ENCODE results near the gene SDR9C7. TPM values are rescaled to one million over a fixed set of nuclear protein-coding genes. Genes with fewer than 3 reads are reported as not detected.
"Not testable (repeated sequence)": the region's sequence is repeated elsewhere in the genome, so short reads cannot be mapped to it uniquely, and the experiment has no call there.

The SDR9C7 gene
- total RNA-seq, 2 donors from 2014 or later: not detected

GRCh38 chr12:56921346-56921745 lies 12.9 kb downstream of the SDR9C7 start:
- Histone ChIP-seq H3K4me1 (no peaks in the 10 kb centered on the region), H3K27me3 (no peaks in the 10 kb centered on the region), H3K4me3 (no peak overlapping the region), H3K9me3 (peaks cover 0 to 6% (median 0%) of the 10 kb centered on the region in 3 donors), H3K27ac (no peak overlapping the region), H3K36me3 (replicated peaks in 1 of 2; ENCODE audit: insufficient read depth in 1 of 2, low read depth in 2 of 2) (no peaks in the 10 kb centered on the region)
- DNase-seq: no peak
- TF ChIP-seq CTCF (IDR thresholded peaks at IDR 0.05) (no peak), POLR2A (IDR thresholded peaks at IDR 0.05) (no peak)
- ATAC-seq: no peak
- intact Hi-C loops (cut with DNase I): no loop called here
- WGBS, 2 donors: 70 to 100% methylated on average over 1 of the region's 1 CpG

GRCh38 chr12:56918139-56918538 lies 16.1 kb downstream of the SDR9C7 start:
- DNase-seq; H3K27ac ChIP-seq; H3K36me3 ChIP-seq (replicated peaks in 1 of 2; ENCODE audit: insufficient read depth in 1 of 2, low read depth in 2 of 2); H3K9me3 ChIP-seq; H3K27me3 ChIP-seq; intact Hi-C loops (cut with DNase I); H3K4me1 ChIP-seq; H3K4me3 ChIP-seq; ATAC-seq: not testable (repeated sequence)
- WGBS, 2 donors: 74 to 80% methylated on average over 3 of the region's 3 CpGs

- TF ChIP-seq CTCF (IDR thresholded peaks at IDR 0.05): no peak
- TF ChIP-seq POLR2A (IDR thresholded peaks at IDR 0.05): no peak
- no peak overlapping the region for H3K4me3 ChIP-seq
- H3K9me3 ChIP-seq: peaks cover 0 to 6% (median 0%) of the 10 kb centered on the region in 3 donors
- intact Hi-C loops (cut with DNase I): no loop called here
- 87 to 88% methylated on average over 1 of the region's 1 CpG for WGBS, 2 donors
- no peaks in the 10 kb centered on the region for H3K4me1 ChIP-seq
- H3K27ac ChIP-seq: no peak overlapping the region
- no peaks in the 10 kb centered on the region for H3K36me3 ChIP-seq (replicated peaks in 1 of 2; ENCODE audit: insufficient read depth in 1 of 2, low read depth in 2 of 2)
- ATAC-seq: no peak
- DNase-seq: no peak
- H3K27me3 ChIP-seq: no peaks in the 10 kb centered on the region
Measured at GRCh38 chr12:56916996-56917333, 17.2 kb downstream of the SDR9C7 start.

GRCh38 chr12:56916296-56916995 lies 17.8 kb downstream of the SDR9C7 start:
- no peaks in the 10 kb centered on the region for H3K27me3 ChIP-seq
- no peak overlapping the region for H3K4me3 ChIP-seq
- DNase-seq (no peak), ATAC-seq (no peak)
- H3K36me3 ChIP-seq (replicated peaks in 1 of 2; ENCODE audit: insufficient read depth in 1 of 2, low read depth in 2 of 2): no peaks in the 10 kb centered on the region
- no peaks in the 10 kb centered on the region for H3K4me1 ChIP-seq
- 84 to 88% methylated on average over 4 of the region's 4 CpGs for WGBS, 2 donors
- no peak overlapping the region for H3K27ac ChIP-seq
- peaks cover 0 to 6% (median 0%) of the 10 kb centered on the region in 3 donors for H3K9me3 ChIP-seq
- TF ChIP-seq CTCF (IDR thresholded peaks at IDR 0.05) (no peak), POLR2A (IDR thresholded peaks at IDR 0.05) (no peak)
- intact Hi-C loops (cut with DNase I): no loop called here

GRCh38 chr12:56914724-56915123 lies 19.5 kb downstream of the SDR9C7 start:
- WGBS, 2 donors: 65 to 67% methylated on average over 3 of the region's 3 CpGs
- TF ChIP-seq CTCF (IDR thresholded peaks at IDR 0.05) (no peak), POLR2A (IDR thresholded peaks at IDR 0.05) (no peak)
- no peak overlapping the region for H3K27ac ChIP-seq

More at GRCh38 chr12:56914724-56915123, 19.5 kb downstream of the SDR9C7 start:
- H3K4me1 ChIP-seq: no peaks in the 10 kb centered on the region
- H3K9me3 ChIP-seq: peaks cover 0 to 7% (median 0%) of the 10 kb centered on the region in 3 donors
- intact Hi-C loops (cut with DNase I): no loop called here
- H3K27me3 ChIP-seq: no peaks in the 10 kb centered on the region
- H3K4me3 ChIP-seq: no peak overlapping the region
- ATAC-seq: no peak
- no peaks in the 10 kb centered on the region for H3K36me3 ChIP-seq (replicated peaks in 1 of 2; ENCODE audit: insufficient read depth in 1 of 2, low read depth in 2 of 2)
- DNase-seq: no peak

All from body of pancreas (tissue), 4 donors.